GM12892 (cell line): ENCODE data around the gene NRP1.

Experiments used
- POLR2A ChIP-seq: IDR thresholded peaks from 2 replicates; pipeline ENCODE4 v1.6.1; 2011; ENCODE audit warnings: low read depth, low read length, control low read depth
- POLR2AphosphoS5 ChIP-seq: IDR thresholded peaks from 2 replicates; pipeline ENCODE4 v1.6.1; 2011; ENCODE audit warnings: low read depth, low read length, control low read depth

GRCh38 chr10:33143160-33143728, 191.2 kb downstream of the NRP1 start:
- TF ChIP-seq POLR2A (no peak), POLR2AphosphoS5 (no peak)
